Sigmoid colon (tissue), 7 donors: ENCODE measurements around the gene PM20D1. TPM values are rescaled to one million over a fixed set of nuclear protein-coding genes. Genes with fewer than 3 reads are reported as not detected.

Experiments
- DNase-seq: peaks from one replicate; pipeline ENCODE4 v3.0.0-alpha.2; 2019
- H3K27ac ChIP-seq, 4 donors: fragments of 200-600 bp; sonication (generic); one replicate each; pipeline ENCODE4 v1.5.1; 2016 to 2019; ENCODE audit warnings: mild to moderate bottlenecking in 1 of 4
- H3K27me3 ChIP-seq, 3 donors: fragments of 200-600 bp; sonication (generic); one replicate each; pipeline ENCODE4 v1.5.1; 2019; ENCODE audit warnings: mild to moderate bottlenecking in 1 of 3
- H3K36me3 ChIP-seq, 4 donors: fragments of 200-600 bp; sonication (generic); one replicate each; pipeline ENCODE4 v1.5.1; 2016 to 2019
- H3K4me1 ChIP-seq, 4 donors: fragments of 200-600 bp; sonication (generic); one replicate each; pipeline ENCODE4 v1.5.1; 2017 to 2019
- H3K4me3 ChIP-seq, 4 donors: fragments of 200-600 bp; sonication (generic); one replicate each; pipeline ENCODE4 v1.5.1; 2017 to 2019; ENCODE audit warnings: mild to moderate bottlenecking in 2 of 4, moderate library complexity in 1 of 4
- H3K9me3 ChIP-seq, 4 donors: fragments of 200-600 bp in 3 of 4; sonication (generic) in 3 of 4; one replicate each; pipeline versions ENCODE4 v1.5.1 to v1.6.1; 2013 to 2019
- EP300 ChIP-seq, 4 donors: sonication (generic); formaldehyde crosslinking; IDR thresholded peaks; one replicate each; pipeline ENCODE4 v1.6.1; 2017; ENCODE audit warnings: antibody characterized with exemption in 4 of 4
- POLR2A ChIP-seq, 2 donors: fragments of 450-650 bp; IDR thresholded peaks; one replicate each; pipeline ENCODE4 v1.6.1; 2016; ENCODE audit warnings: antibody characterized with exemption in 2 of 2, mild to moderate bottlenecking in 2 of 2, moderate library complexity in 2 of 2
- POLR2AphosphoS5 ChIP-seq, 4 donors: sonication (generic); formaldehyde crosslinking; IDR thresholded peaks; one replicate each; pipeline ENCODE4 v1.6.1; 2017; ENCODE audit warnings: antibody characterized with exemption in 4 of 4
- WGBS, 2 donors: extraction: QIAGEN DNeasy Blood & Tissue Kit; methylation state at CpG; one replicate each; pipeline ENCODE4 v1.1.7; 2013; 5-methylcytosine and 5-hydroxymethylcytosine counted together
- intact Hi-C: fragments of 100-400 bp; cut with DNase I; formaldehyde crosslinking; loops from one replicate; pipeline ENCODE4 v1.15.1; 2023
- polyA plus RNA-seq, 3 donors: library from polyadenylated mRNA; stranded (reverse); fragments of 200-250 nt; gene quantifications; one replicate each; pipeline ENCODE4 v1.2.3, GENCODE V29; 2013
- total RNA-seq, 4 donors: library from RNA; depleted of rRNA; stranded (reverse); fragments of >200 nt; gene quantifications; one replicate each; pipeline ENCODE4 v1.1.0, GENCODE V29; 2016
- TF ChIP-seq, protein P1 (sequence below), 4 experiments: fragments of 450-650 bp in 3 of 4; fragments of 200-600 bp in 1 of 4; IDR thresholded peaks; one replicate each; pipeline ENCODE4 v1.5.1; 2016 to 2019; ENCODE audit warnings: antibody characterized with exemption in 4 of 4, mild to moderate bottlenecking in 3 of 4, moderate library complexity in 2 of 4
- donor health status: healthy with polysubstance abuse.
- donor health status: Bipolar disorder and iron deficiency.
- donor health status: healthy.

Gene PM20D1
- total and polyA plus RNA-seq, 7 donors, result 0.19 to 0.36 TPM; not detected in 5

DNA sequence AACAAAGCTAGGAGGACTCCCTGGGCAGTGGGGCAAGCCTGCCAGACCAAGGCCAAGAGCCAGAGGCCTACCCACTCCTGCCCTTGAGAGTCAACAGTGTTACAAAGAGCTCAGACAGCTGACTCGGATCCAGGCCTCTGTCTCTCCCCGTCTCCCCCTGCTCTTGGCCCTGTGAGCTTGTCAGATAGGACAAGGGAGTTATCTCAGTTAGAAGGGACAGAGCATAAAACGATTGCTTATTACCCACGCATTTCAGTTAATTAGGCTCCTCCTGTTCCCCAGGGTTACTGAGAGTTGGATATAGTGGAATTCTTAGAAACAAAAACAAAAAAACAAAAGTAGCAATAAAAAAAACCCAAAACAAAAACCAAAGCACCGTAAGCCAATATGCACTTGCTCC is 38.3 kb downstream of the PM20D1 start:
- peaks cover 0 to 56% (median 48%) of the 10 kb centered on the region in 4 donors for H3K4me1 ChIP-seq
- no peaks in the 10 kb centered on the region for H3K27me3 ChIP-seq
- intact Hi-C loops, result loop anchor here (2.0 kb wide), 2 partner anchors 37 to 63 kb away; partner anchors contain the start of gene RAB29
- WGBS, 2 donors, result 72 to 81% methylated on average over 5 of the region's 5 CpGs
- H3K36me3 ChIP-seq, result peaks cover 0 to 14% (median 0%) of the 10 kb centered on the region in 4 donors
- peak overlapping the region; percentile 86 to 96 (median 94) for H3K27ac ChIP-seq
- no peak for DNase-seq
- TF ChIP-seq EP300 (IDR thresholded peaks at IDR 0.05), result no peak
- TF ChIP-seq, protein P1, sequence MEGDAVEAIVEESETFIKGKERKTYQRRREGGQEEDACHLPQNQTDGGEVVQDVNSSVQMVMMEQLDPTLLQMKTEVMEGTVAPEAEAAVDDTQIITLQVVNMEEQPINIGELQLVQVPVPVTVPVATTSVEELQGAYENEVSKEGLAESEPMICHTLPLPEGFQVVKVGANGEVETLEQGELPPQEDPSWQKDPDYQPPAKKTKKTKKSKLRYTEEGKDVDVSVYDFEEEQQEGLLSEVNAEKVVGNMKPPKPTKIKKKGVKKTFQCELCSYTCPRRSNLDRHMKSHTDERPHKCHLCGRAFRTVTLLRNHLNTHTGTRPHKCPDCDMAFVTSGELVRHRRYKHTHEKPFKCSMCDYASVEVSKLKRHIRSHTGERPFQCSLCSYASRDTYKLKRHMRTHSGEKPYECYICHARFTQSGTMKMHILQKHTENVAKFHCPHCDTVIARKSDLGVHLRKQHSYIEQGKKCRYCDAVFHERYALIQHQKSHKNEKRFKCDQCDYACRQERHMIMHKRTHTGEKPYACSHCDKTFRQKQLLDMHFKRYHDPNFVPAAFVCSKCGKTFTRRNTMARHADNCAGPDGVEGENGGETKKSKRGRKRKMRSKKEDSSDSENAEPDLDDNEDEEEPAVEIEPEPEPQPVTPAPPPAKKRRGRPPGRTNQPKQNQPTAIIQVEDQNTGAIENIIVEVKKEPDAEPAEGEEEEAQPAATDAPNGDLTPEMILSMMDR (IDR thresholded peaks at IDR 0.05), result no peak
- no peak for TF ChIP-seq POLR2AphosphoS5 (IDR thresholded peaks at IDR 0.05)
- TF ChIP-seq POLR2A (IDR thresholded peaks at IDR 0.05), result no peak
- peak overlapping the region; percentile 10 to 95 (median 80) for H3K4me3 ChIP-seq
- H3K9me3 ChIP-seq, result no peaks in the 10 kb centered on the region

DNA sequence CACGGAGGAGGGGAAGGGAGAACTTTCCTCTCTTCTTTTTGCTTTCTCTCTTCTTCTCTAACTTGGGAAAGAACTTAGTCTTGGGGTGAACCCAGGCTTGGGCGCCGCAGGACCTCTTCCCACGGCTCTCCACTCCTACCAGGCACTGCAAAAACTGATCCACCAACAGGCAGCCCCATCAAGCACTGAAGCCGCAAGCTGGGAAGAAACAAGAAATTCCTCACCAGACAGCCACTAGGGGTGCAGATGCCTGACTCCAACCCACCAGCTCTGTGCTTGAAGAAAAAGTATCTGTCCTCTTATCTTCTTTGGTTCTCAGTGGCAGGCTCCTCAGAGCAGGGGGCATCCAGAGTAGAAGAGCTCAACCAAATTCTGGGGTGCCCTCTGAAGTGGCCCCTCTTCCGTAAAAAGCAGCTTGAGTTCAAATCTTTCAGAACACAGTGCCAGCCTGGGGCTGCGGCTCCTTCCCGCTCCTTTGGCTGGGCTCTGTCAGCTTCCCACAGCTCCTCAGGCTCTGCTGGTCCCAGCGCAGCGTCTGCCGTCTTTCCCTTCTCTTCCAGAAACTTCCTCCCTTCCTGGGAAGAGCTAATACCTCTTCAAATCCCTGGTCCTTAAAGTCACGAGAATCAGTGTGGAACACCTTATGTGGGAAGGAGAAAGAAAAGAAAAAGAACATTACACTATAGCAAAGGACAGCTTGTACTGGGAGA is 39.3 kb downstream of the PM20D1 start:
- TF ChIP-seq POLR2AphosphoS5 (IDR thresholded peaks at IDR 0.05) (no peak), EP300 (IDR thresholded peaks at IDR 0.05) (no peak), POLR2A (IDR thresholded peaks at IDR 0.05) (no peak)
- TF ChIP-seq, protein P1 (IDR thresholded peaks at IDR 0.05), result no peak
- intact Hi-C loops, result no loop called here
- Histone ChIP-seq H3K27ac (no peak overlapping the region), H3K4me1 (peaks cover 0 to 66% (median 53%) of the 10 kb centered on the region in 4 donors), H3K4me3 (no peak overlapping the region), H3K9me3 (no peaks in the 10 kb centered on the region), H3K27me3 (no peaks in the 10 kb centered on the region), H3K36me3 (peaks cover 0 to 14% (median 0%) of the 10 kb centered on the region in 4 donors)
- WGBS, 2 donors, result 95 to 96% methylated on average over 12 of the region's 12 CpGs
- no peak for DNase-seq

DNA sequence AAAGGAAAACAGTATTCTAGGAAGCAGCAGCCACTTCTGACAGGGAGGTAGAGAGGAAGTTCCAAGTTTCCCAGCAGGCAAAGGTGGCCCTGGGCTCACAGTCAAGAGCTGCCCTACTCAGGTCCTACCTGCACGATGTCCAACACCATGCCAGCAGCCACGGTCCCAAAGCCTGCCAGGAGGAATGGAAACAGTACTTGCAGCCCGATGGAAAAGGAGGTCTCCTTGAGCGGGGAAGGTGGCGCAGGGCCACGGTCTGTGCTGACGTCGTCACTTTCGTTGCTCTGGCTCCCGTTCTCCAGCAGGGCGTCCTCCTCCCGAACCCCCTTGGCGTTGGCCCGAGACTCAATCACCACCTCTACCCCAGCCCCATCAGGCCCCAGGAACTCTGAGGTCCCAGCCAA is 40.0 kb downstream of the PM20D1 start:
- TF ChIP-seq POLR2AphosphoS5 (IDR thresholded peaks at IDR 0.05), result no peak
- TF ChIP-seq, protein P1 (IDR thresholded peaks at IDR 0.05), result no peak
- no peak for TF ChIP-seq POLR2A (IDR thresholded peaks at IDR 0.05)
- no peak for TF ChIP-seq EP300 (IDR thresholded peaks at IDR 0.05)
- no peak overlapping the region for H3K27ac ChIP-seq
- no peaks in the 10 kb centered on the region for H3K9me3 ChIP-seq
- intact Hi-C loops, result no loop called here
- WGBS, 2 donors, result 92 to 93% methylated on average over 14 of the region's 14 CpGs
- DNase-seq, result no peak
- no peak overlapping the region for H3K4me3 ChIP-seq
- no peaks in the 10 kb centered on the region for H3K27me3 ChIP-seq
- H3K36me3 ChIP-seq, result peaks cover 0 to 14% (median 0%) of the 10 kb centered on the region in 4 donors
- H3K4me1 ChIP-seq, result peaks cover 0 to 73% (median 60%) of the 10 kb centered on the region in 4 donors

GRCh38 chr1:205809469-205809868 is 40.5 kb downstream of the PM20D1 start:
- Histone ChIP-seq H3K4me1 (peaks cover 0 to 72% (median 61%) of the 10 kb centered on the region in 4 donors), H3K27ac (no peak overlapping the region), H3K4me3 (no peak overlapping the region), H3K9me3 (no peaks in the 10 kb centered on the region), H3K36me3 (peaks cover 0 to 14% (median 0%) of the 10 kb centered on the region in 4 donors), H3K27me3 (no peaks in the 10 kb centered on the region)
- intact Hi-C loops, result no loop called here
- WGBS, 2 donors, result 85 to 92% methylated on average over 3 of the region's 3 CpGs
- no peak for DNase-seq
- TF ChIP-seq EP300 (IDR thresholded peaks at IDR 0.05) (no peak), POLR2A (IDR thresholded peaks at IDR 0.05) (no peak), POLR2AphosphoS5 (IDR thresholded peaks at IDR 0.05) (no peak)
- TF ChIP-seq, protein P1 (IDR thresholded peaks at IDR 0.05), result no peak
